HG03342 (cell line): ENCODE data around the gene FAM237B.
A peak's percentile ranks its signal among the peaks of the same experiment; 100 is the strongest.
"Not testable (repeated sequence)": the region's sequence is repeated elsewhere in the genome, so short reads cannot be mapped to it uniquely, and the experiment has no call there.

ENCODE experiments used
- ATAC-seq: cut with Tn5 transposase; IDR thresholded peaks from one replicate; pipeline ENCODE4 v1.9.1; 2021; ENCODE audit warnings: mild to moderate bottlenecking, moderate library complexity; ENCODE audit not compliant: unreplicated experiment

The FAM237B gene

GRCh38 chr7:90320801-90321494 lies at the start of gene FAM237B:
Gene FAM237B, minus strand, starts transcription at chr7:90321304. Its CDS starts 1,556 bp downstream, at chr7:90319748.
- no peak for ATAC-seq

- ATAC-seq: no peak
Observed at GRCh38 chr7:90351987-90352386, 30.9 kb upstream of the FAM237B start.

DNA sequence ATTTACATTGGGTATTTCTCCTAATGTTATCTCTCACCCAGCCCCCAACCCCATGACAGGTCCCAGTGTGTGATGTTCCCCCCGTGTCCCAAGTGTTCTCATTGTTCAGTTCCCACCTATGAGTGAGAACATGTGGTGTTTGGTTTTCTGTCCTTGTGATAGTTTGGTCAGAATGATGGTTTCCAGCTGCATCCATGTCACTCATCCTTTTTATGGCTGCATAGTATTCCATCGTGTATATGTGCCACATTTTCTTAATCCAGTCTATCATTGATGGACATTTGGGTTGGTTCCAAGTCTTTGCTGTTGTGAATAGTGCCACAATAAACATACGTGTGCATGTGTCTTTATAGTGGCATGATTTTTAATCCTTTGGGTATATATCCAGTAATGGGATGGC lies 28.9 kb upstream of the FAM237B start:
- not testable (repeated sequence) for ATAC-seq

DNA sequence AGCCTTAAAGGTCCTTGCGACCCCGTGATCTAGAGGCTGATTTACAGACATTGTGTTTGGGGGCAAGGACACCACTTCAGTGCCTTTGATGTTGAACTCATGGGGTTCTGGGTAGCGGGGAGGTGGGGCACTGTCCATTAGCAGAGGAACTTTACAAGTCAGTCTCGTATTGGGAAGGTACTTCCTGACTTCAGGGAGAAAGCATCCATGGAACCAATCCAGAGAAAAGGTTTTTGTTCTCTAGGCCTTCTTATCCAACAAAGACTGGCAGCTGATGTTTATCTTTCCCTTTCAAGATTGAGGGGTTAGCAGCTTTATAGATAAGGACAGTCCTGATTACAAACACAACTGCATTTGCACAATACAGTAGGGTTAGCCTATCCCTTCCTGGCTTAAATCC lies 28.2 kb upstream of the FAM237B start:
- no peak for ATAC-seq

- ATAC-seq: no peak
Observed at GRCh38 chr7:90347759-90348158, 26.7 kb upstream of the FAM237B start.

- ATAC-seq: peak; percentile 96
Observed at GRCh38 chr7:90346336-90347125, 25.4 kb upstream of the FAM237B start, which contains the start of gene GTPBP10. Gene GTPBP10, plus strand, starts transcription at chr7:90346716. Its CDS starts 26 bp downstream, at chr7:90346742.

- peak; percentile 21 for ATAC-seq
Observed at GRCh38 chr7:90345595-90346335, 24.7 kb upstream of the FAM237B start.

DNA sequence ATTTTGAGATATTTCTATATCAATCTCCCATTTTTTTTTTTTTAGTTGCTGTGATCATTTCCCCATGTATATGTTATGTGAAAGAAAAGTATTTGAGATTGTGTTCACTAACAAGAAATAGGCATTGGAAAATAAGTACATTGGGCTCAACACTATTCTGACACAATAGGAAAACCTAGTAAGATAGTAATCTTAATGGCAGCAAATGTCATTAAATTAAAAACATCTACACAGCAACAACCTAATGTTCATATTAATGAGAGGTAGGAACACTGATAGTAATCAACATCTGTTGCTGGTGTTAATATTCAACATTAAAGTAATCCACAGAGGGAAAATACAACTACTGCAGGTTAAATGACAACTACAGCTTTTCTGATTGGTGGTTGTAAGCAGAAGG lies 23.9 kb upstream of the FAM237B start:
- ATAC-seq: no peak

- ATAC-seq: no peak
Observed at GRCh38 chr7:90337106-90337505, 16.0 kb upstream of the FAM237B start.

DNA sequence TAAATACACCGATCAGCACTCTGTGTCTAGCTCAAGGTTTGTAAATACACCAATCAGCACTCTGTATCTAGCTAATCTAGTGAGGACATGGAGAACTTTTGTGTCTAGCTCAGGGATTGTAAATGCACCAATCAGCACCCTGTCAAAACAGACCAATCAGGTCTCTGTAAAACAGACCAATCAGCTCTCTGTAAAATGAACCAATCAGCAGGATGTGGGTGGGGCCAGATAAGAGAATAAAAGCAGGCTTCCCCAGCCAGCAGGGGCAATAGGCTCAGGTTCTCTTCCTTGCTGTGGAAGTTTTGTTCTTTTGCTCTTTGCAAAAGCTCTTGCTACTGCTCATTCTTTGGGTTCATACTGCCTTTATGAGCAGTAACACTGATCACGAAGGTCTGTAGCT lies 13.8 kb upstream of the FAM237B start:
- not testable (repeated sequence) for ATAC-seq

GRCh38 chr7:90334193-90334843 lies 13.2 kb upstream of the FAM237B start:
- ATAC-seq: no peak

GRCh38 chr7:90326500-90326899 lies 5.4 kb upstream of the FAM237B start:
- ATAC-seq: no peak

DNA sequence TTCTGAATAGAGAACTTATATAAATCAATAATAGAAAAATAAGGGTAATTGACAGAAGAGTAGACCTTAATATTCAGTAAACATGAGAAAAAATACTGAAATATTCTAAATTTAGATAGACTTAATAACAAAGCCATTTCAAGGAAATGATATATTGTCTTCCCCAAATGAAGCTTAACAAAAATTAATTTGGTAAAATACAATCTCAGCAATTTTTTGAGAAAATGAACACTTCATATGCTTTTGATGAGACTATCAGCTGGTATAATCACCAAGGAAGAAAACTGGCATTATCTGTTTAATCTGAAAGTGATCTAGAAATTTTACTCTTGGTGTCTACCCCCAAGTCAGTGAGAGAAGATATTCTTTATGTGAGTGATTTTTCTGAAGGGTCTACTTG lies 1.7 kb upstream of the FAM237B start:
- no peak for ATAC-seq

- no peak for ATAC-seq
Observed at GRCh38 chr7:90320418-90320800, 695 bp downstream of the FAM237B start.

- ATAC-seq: no peak
Observed at GRCh38 chr7:90320014-90320413, 1.1 kb downstream of the FAM237B start.

DNA sequence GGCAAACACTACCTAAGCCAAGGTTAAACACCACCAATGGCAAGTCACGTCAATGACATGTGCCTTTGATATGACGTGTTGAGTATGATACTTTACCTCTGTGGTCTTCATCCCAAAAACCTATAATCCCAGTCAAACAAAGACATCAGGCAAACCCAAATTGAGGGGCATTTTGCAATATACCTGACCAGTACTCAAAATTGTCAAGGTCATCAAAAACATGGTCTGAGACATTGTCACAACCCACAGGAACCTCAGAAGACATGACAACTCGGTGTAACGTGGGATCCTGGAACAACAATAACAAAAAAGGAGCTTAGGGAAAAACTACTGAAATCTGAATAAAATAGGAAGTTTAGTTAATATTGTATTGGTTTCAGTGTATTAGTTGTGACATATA lies 7.2 kb downstream of the FAM237B start:
- no peak for ATAC-seq

GRCh38 chr7:90312745-90313144 lies 8.4 kb downstream of the FAM237B start:
- no peak for ATAC-seq

DNA sequence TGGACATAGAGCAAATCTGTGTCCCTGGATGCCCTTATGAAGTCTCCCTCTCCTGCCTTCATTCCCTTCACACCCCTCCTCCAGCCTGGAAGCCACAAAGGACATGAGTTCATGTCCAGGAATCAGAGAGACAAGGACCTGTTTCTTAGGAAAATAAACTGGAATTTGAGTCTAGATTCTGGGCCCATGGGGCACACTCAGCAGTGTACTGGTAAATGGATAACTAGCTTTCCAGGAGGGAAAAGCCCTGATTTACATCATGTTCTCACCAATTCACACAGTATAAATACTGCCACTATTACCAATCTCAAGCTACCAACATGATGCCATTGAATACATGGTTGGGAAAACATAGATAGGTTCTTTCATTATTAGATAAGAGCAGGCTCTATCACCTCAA lies 9.9 kb downstream of the FAM237B start:
- ATAC-seq: no peak

- no peak for ATAC-seq
Observed at GRCh38 chr7:90309872-90310271, 11.2 kb downstream of the FAM237B start.

DNA sequence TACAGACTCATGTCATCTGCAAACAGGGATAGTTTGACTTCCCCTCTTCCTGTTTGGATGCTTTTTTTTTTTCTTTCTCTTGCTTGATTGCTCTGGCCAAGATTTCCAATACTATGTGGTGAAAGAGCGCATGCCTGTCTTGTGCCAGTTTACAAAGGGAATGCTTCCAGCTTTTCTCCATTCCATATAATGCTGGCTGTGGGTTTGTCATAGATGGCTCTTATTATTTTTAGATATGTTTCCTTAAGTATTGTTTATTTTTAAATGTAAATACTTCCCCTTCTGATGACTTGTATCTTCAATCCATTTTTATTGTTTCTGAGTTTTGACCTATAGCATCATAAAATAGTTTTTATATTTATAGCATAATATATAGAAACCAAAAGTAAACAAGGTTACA lies 17.9 kb downstream of the FAM237B start:
- ATAC-seq: no peak
